Suprapubic skin (tissue), 3 donors: ENCODE results near the gene NUDCD2.

Source experiments
- EP300 ChIP-seq: sonication (generic); formaldehyde crosslinking; IDR thresholded peaks from one replicate; pipeline ENCODE4 v1.6.1; 2017; ENCODE audit warnings: antibody characterized with exemption
- TF ChIP-seq, protein P1 (sequence below), 2 donors: fragments of 200-600 bp in 1 of 2; fragments of 450-650 bp in 1 of 2; sonication (generic) in 1 of 2; IDR thresholded peaks; one replicate each; pipeline ENCODE4 v1.5.1; 2016 to 2019; ENCODE audit warnings: antibody characterized with exemption in 2 of 2, mild to moderate bottlenecking in 1 of 2, moderate library complexity in 1 of 2

DNA sequence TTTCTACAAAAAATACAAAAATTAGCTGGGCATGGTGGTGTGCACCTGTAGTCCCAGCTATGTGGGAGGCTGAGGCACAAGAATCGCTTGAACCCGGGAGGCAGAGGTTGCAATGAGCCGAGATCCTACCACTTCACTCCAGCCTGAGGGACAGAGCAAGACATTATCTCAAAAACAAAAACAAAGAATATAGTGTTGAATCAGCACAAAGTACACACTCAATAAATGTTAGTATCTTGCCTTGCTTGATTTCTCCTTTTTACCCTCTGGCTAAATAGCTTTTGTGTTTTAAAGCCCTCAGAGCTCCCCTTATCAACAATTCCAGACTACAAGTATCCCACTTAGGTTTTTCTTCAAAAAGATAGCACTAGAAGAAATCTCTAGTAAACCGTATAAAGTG, 60.0 kb downstream of the NUDCD2 start:
- TF ChIP-seq, protein P1, sequence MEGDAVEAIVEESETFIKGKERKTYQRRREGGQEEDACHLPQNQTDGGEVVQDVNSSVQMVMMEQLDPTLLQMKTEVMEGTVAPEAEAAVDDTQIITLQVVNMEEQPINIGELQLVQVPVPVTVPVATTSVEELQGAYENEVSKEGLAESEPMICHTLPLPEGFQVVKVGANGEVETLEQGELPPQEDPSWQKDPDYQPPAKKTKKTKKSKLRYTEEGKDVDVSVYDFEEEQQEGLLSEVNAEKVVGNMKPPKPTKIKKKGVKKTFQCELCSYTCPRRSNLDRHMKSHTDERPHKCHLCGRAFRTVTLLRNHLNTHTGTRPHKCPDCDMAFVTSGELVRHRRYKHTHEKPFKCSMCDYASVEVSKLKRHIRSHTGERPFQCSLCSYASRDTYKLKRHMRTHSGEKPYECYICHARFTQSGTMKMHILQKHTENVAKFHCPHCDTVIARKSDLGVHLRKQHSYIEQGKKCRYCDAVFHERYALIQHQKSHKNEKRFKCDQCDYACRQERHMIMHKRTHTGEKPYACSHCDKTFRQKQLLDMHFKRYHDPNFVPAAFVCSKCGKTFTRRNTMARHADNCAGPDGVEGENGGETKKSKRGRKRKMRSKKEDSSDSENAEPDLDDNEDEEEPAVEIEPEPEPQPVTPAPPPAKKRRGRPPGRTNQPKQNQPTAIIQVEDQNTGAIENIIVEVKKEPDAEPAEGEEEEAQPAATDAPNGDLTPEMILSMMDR (IDR thresholded peaks at IDR 0.05): no peak
- no peak for TF ChIP-seq EP300
